ENCODE results near the gene PPP1R13B. TPM values are rescaled to one million over a fixed set of nuclear protein-coding genes. Genes with fewer than 3 reads are reported as not detected.

PPP1R13B gene
- total RNA-seq, 6 experiments from 2014 or later, result 5.1 to 6.2 (median 5.5) TPM

GRCh38 chr14:103763730-103764488 lies 83.5 kb downstream of the PPP1R13B start:
- peaks cover 13% of the 10 kb centered on the region for H3K4me1 Mint-ChIP-seq (ENCODE audit: low read depth)
- no peaks in the 10 kb centered on the region; the same call in 1 of the 2 replicates for H3K36me3 Mint-ChIP-seq (ENCODE audit: low read depth)
- H3K9me3 Mint-ChIP-seq, result no peaks in the 10 kb centered on the region
- H3K27ac Mint-ChIP-seq, result no peak overlapping the region
- TF ChIP-seq CTCF (IDR thresholded peaks at IDR 0.05), result no peak
- peaks cover 1% of the 10 kb centered on the region; the same call in 1 of the 2 replicates for H3K27me3 Mint-ChIP-seq (ENCODE audit: insufficient read depth)
- DNase-seq, result no peak
- H3K4me3 Mint-ChIP-seq, result no peak overlapping the region

- TF ChIP-seq CTCF (IDR thresholded peaks at IDR 0.05), result no peak
- no peak for DNase-seq
- Mint-ChIP-seq H3K4me3 (no peak overlapping the region), H3K4me1 (ENCODE audit: low read depth) (peaks cover 13% of the 10 kb centered on the region), H3K27me3 (ENCODE audit: insufficient read depth) (peaks cover 1% of the 10 kb centered on the region; the same call in 1 of the 2 replicates), H3K9me3 (no peaks in the 10 kb centered on the region), H3K36me3 (ENCODE audit: low read depth) (no peaks in the 10 kb centered on the region; the same call in 1 of the 2 replicates), H3K27ac (no peak overlapping the region)
These were observed 84.8 kb downstream of the PPP1R13B start for GRCh38 chr14:103762541-103762940.

- Mint-ChIP-seq H3K4me3 (no peak overlapping the region), H3K27me3 (ENCODE audit: insufficient read depth) (peaks cover 1% of the 10 kb centered on the region; the same call in 1 of the 2 replicates), H3K9me3 (no peaks in the 10 kb centered on the region), H3K4me1 (ENCODE audit: low read depth) (peaks cover 13% of the 10 kb centered on the region), H3K27ac (no peak overlapping the region), H3K36me3 (ENCODE audit: low read depth) (no peaks in the 10 kb centered on the region; the same call in 1 of the 2 replicates)
- TF ChIP-seq CTCF (IDR thresholded peaks at IDR 0.05), result no peak
- DNase-seq, result no peak
These were observed 85.3 kb downstream of the PPP1R13B start for GRCh38 chr14:103762036-103762435.

- Mint-ChIP-seq H3K4me1 (ENCODE audit: low read depth) (peaks cover 13% of the 10 kb centered on the region), H3K27ac (no peak overlapping the region), H3K4me3 (no peak overlapping the region), H3K27me3 (ENCODE audit: insufficient read depth) (no peaks in the 10 kb centered on the region), H3K36me3 (ENCODE audit: low read depth) (no peaks in the 10 kb centered on the region), H3K9me3 (no peaks in the 10 kb centered on the region)
- DNase-seq, result no peak
- TF ChIP-seq CTCF (IDR thresholded peaks at IDR 0.05), result no peak
These were observed 89.2 kb downstream of the PPP1R13B start for GRCh38 chr14:103758059-103758776.

- Mint-ChIP-seq H3K27ac (no peak overlapping the region), H3K4me3 (no peak overlapping the region), H3K4me1 (ENCODE audit: low read depth) (no peaks in the 10 kb centered on the region), H3K9me3 (no peaks in the 10 kb centered on the region), H3K27me3 (ENCODE audit: insufficient read depth) (no peaks in the 10 kb centered on the region), H3K36me3 (ENCODE audit: low read depth) (no peaks in the 10 kb centered on the region)
- no peak for DNase-seq
- no peak for TF ChIP-seq CTCF (IDR thresholded peaks at IDR 0.05)
These were observed 92.3 kb downstream of the PPP1R13B start for GRCh38 chr14:103755060-103755459.
